ENCODE measurements around the gene MBNL2. TPM values are rescaled to one million over a fixed set of nuclear protein-coding genes. Genes with fewer than 3 reads are reported as not detected.

Gene MBNL2
- total and polyA plus RNA-seq, 2 of the 4 experiments (the other 2 are of a cell fraction): 26.9 to 103 TPM

- no peak for ATAC-seq (ENCODE audit: low read depth)
- Histone ChIP-seq H2BK15ac (ENCODE audit: low read depth, low read length) (no peak overlapping the region), H3K27ac (ENCODE audit: insufficient read depth, low read length) (no peak overlapping the region), H2AK5ac (ENCODE audit: low read depth, low read length) (no peak overlapping the region), H3K18ac (ENCODE audit: low read depth, low read length) (no peak overlapping the region), H3K9me3 (ENCODE audit: control insufficient read depth, insufficient read depth, low read length) (no peaks in the 10 kb centered on the region), H3K4ac (ENCODE audit: low read depth, low read length) (no peak overlapping the region), H3K79me1 (ENCODE audit: low read depth in 1 of 2, low read length in 2 of 2) (peaks cover 0 to 5% of the 10 kb centered on the region in 2 experiments; a peak in 1 of 4 replicates), H3K23ac (ENCODE audit: low read depth, low read length) (no peak overlapping the region), H3K56ac (ENCODE audit: extremely low read depth, insufficient read depth, low read length) (no peak overlapping the region), H2BK5ac (ENCODE audit: low read depth, low read length, poor library complexity, severe bottlenecking) (no peak overlapping the region), H3K36me3 (ENCODE audit: control insufficient read depth, insufficient read depth, low read length) (no peaks in the 10 kb centered on the region), H4K8ac (ENCODE audit: low read depth in 2 of 2, low read length in 2 of 2) (no peak overlapping the region), H2AFZ (replicated peaks; ENCODE audit: low read length, poor library complexity) (no peak overlapping the region), H4K91ac (ENCODE audit: insufficient read depth, low read depth, low read length) (no peak overlapping the region), H3K4me1 (ENCODE audit: control insufficient read depth, insufficient read depth, low read length) (peaks cover under 1% of the 10 kb centered on the region), H4K20me1 (ENCODE audit: insufficient read depth, low read length) (peaks cover 4% of the 10 kb centered on the region; the same call in 1 of the 2 replicates), H3K27me3 (ENCODE audit: control insufficient read depth, insufficient read depth, low read length) (no peaks in the 10 kb centered on the region), H2BK120ac (ENCODE audit: low read depth, low read length) (no peak overlapping the region), H4K5ac (ENCODE audit: low read depth, low read length) (no peak overlapping the region), H3K14ac (replicated peaks; ENCODE audit: low read depth, low read length) (no peak overlapping the region), H2AK9ac (replicated peaks; ENCODE audit: low read depth, low read length, poor library complexity) (no peak overlapping the region), H3K4me3 (ENCODE audit: insufficient read depth, low read depth, low read length) (no peak overlapping the region), H3K9ac (ENCODE audit: low read depth, low read length) (no peak overlapping the region), H3K9me1 (ENCODE audit: insufficient read depth, low read length) (peaks cover under 1% of the 10 kb centered on the region; the same call in 1 of the 2 replicates), H2BK20ac (ENCODE audit: low read depth, low read length) (no peak overlapping the region), H3K4me2 (ENCODE audit: low read depth, low read length) (no peak overlapping the region)
- DNase-seq: no peak
- TF ChIP-seq POLR2A (IDR thresholded peaks at IDR 0.05; ENCODE audit: low read depth, low read length): no peak
- no peak for TF ChIP-seq SMC3 (IDR thresholded peaks at IDR 0.05; ENCODE audit: low read depth, low read length)
- no peak for TF ChIP-seq RFX5 (IDR thresholded peaks at IDR 0.05; ENCODE audit: low read depth, low read length)
- no peak for TF ChIP-seq FOS (IDR thresholded peaks at IDR 0.05; ENCODE audit: low read depth, low read length)
- no peak for TF ChIP-seq CTCF (conservative IDR thresholded peaks at IDR 0.05; ENCODE audit: low read depth, low read length)
- TF ChIP-seq NFE2L2 (IDR thresholded peaks at IDR 0.05; ENCODE audit: low read depth, low read length): no peak
- TF ChIP-seq, protein P1, sequence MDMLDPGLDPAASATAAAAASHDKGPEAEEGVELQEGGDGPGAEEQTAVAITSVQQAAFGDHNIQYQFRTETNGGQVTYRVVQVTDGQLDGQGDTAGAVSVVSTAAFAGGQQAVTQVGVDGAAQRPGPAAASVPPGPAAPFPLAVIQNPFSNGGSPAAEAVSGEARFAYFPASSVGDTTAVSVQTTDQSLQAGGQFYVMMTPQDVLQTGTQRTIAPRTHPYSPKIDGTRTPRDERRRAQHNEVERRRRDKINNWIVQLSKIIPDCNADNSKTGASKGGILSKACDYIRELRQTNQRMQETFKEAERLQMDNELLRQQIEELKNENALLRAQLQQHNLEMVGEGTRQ (IDR thresholded peaks at IDR 0.05; ENCODE audit: low read depth, low read length): no peak
- no peak for TF ChIP-seq MAZ (IDR thresholded peaks at IDR 0.05; ENCODE audit: borderline replicate concordance, low read depth, low read length)
- no peak for TF ChIP-seq MXI1 (IDR thresholded peaks at IDR 0.05; ENCODE audit: borderline replicate concordance, low read depth, low read length)
- no peak for TF ChIP-seq CEBPB (IDR thresholded peaks at IDR 0.05; ENCODE audit: low read depth, low read length)
- no peak for TF ChIP-seq RAD21 (IDR thresholded peaks at IDR 0.05; ENCODE audit: low read length)
- TF ChIP-seq MAFK (IDR thresholded peaks at IDR 0.05; ENCODE audit: low read depth, low read length): no peak
- no peak for TF ChIP-seq CHD1 (IDR thresholded peaks at IDR 0.05; ENCODE audit: low read depth, low read length)
- ChIA-PET POLR2A (ENCODE audit: unreplicated experiment) (no interaction called here), CTCF (no interaction called here)
- intact Hi-C loops (cut with micrococcal nuclease): loop anchor here (5.0 kb wide), 1 partner anchor 203 kb away; no protein-coding TSS in a partner anchor
- WGBS, 2 experiments (ENCODE audit: extremely low coverage in 2 of 2, insufficient read length in 1 of 2): 63% methylated on average over 1 of the region's 3 CpGs; no CpG with 5 or more reads in 1 of the 2 experiments
- dilution Hi-C loops (cut with HindIII; ENCODE audit: low sequenced_read_pairs, unreplicated experiment): no loop called here
- in situ Hi-C loops (cut with MboI; ENCODE audit: low sequenced_read_pairs): no loop called here
- BruUV-seq (replicated peaks): no TSS peak
Observed at GRCh38 chr13:97220151-97220900, 1.8 kb upstream of the MBNL2 start.

Measured in IMR-90 (cell line).